Measurements from ENCODE around the gene ARPIN.
"Not testable (repeated sequence)": the region's sequence is repeated elsewhere in the genome, so short reads cannot be mapped to it uniquely, and the experiment has no call there.

The ARPIN gene

GRCh38 chr15:89874926-89875564 lies 37.7 kb downstream of the ARPIN start:
- H3K9me3 ChIP-seq (ENCODE audit: severe bottlenecking): no peaks in the 10 kb centered on the region
- H3K4me3 ChIP-seq (ENCODE audit: low read depth, low read length): no peak overlapping the region
- peak; percentile 84 for DNase-seq
- peaks cover 26% of the 10 kb centered on the region for H3K36me3 ChIP-seq
- TF ChIP-seq CTCF (IDR thresholded peaks at IDR 0.05; ENCODE audit: low read depth, low read length): peak; percentile 94
- H3K27me3 ChIP-seq (ENCODE audit: insufficient read depth, low read depth, severe bottlenecking): no peaks in the 10 kb centered on the region
- no peak overlapping the region for H3K27ac ChIP-seq

- no peak for DNase-seq
- Histone ChIP-seq H3K4me3 (ENCODE audit: low read depth, low read length) (no peak overlapping the region), H3K9me3 (ENCODE audit: severe bottlenecking) (no peaks in the 10 kb centered on the region), H3K27ac (no peak overlapping the region), H3K27me3 (ENCODE audit: insufficient read depth, low read depth, severe bottlenecking) (no peaks in the 10 kb centered on the region), H3K36me3 (peaks cover 18% of the 10 kb centered on the region)
- no peak for TF ChIP-seq CTCF (IDR thresholded peaks at IDR 0.05; ENCODE audit: low read depth, low read length)
Measured at GRCh38 chr15:89870688-89871288, 42.0 kb downstream of the ARPIN start.

GRCh38 chr15:89870006-89870405 lies 42.7 kb downstream of the ARPIN start:
- no peak for DNase-seq

GRCh38 chr15:89869490-89869889 lies 43.3 kb downstream of the ARPIN start:
- H3K27ac ChIP-seq: peak overlapping the region; percentile 64
- DNase-seq: not testable (repeated sequence)
- peaks cover 18% of the 10 kb centered on the region for H3K36me3 ChIP-seq

More at GRCh38 chr15:89870006-89870405, 42.7 kb downstream of the ARPIN start:
- no peak overlapping the region for H3K4me3 ChIP-seq (ENCODE audit: low read depth, low read length)
- peak overlapping the region; percentile 64 for H3K27ac ChIP-seq
- H3K27me3 ChIP-seq (ENCODE audit: insufficient read depth, low read depth, severe bottlenecking): no peaks in the 10 kb centered on the region
- no peak for TF ChIP-seq CTCF (IDR thresholded peaks at IDR 0.05; ENCODE audit: low read depth, low read length)
- H3K36me3 ChIP-seq: peaks cover 18% of the 10 kb centered on the region
- H3K9me3 ChIP-seq (ENCODE audit: severe bottlenecking): no peaks in the 10 kb centered on the region

GRCh38 chr15:89864958-89865739 lies 47.6 kb downstream of the ARPIN start:
- no peaks in the 10 kb centered on the region for H3K9me3 ChIP-seq (ENCODE audit: severe bottlenecking)
- peak; percentile 14 for DNase-seq
- H3K27me3 ChIP-seq (ENCODE audit: insufficient read depth, low read depth, severe bottlenecking): no peaks in the 10 kb centered on the region
- 0 out of 2 replicates have a peak, but pooled peaks have one; percentile 8 for TF ChIP-seq CTCF (IDR thresholded peaks at IDR 0.05; ENCODE audit: low read depth, low read length)
- peak overlapping the region; percentile 37 for H3K27ac ChIP-seq
- H3K4me3 ChIP-seq (ENCODE audit: low read depth, low read length): no peak overlapping the region
- peaks cover 2% of the 10 kb centered on the region for H3K36me3 ChIP-seq

More at GRCh38 chr15:89869490-89869889, 43.3 kb downstream of the ARPIN start:
- H3K27me3 ChIP-seq (ENCODE audit: insufficient read depth, low read depth, severe bottlenecking); H3K4me3 ChIP-seq (ENCODE audit: low read depth, low read length); H3K9me3 ChIP-seq (ENCODE audit: severe bottlenecking): not testable (repeated sequence)

- Histone ChIP-seq H3K27ac (peak overlapping the region; percentile 37), H3K4me3 (ENCODE audit: low read depth, low read length) (no peak overlapping the region), H3K36me3 (no peaks in the 10 kb centered on the region; the same call in none of the 2 replicates), H3K9me3 (ENCODE audit: severe bottlenecking) (no peaks in the 10 kb centered on the region), H3K27me3 (ENCODE audit: insufficient read depth, low read depth, severe bottlenecking) (no peaks in the 10 kb centered on the region)
- no peak for TF ChIP-seq CTCF (IDR thresholded peaks at IDR 0.05; ENCODE audit: low read depth, low read length)
- DNase-seq: no peak
Measured at GRCh38 chr15:89863918-89864317, 48.8 kb downstream of the ARPIN start.

Measured in WERI-Rb-1 (cell line).